ENCODE data around the gene SLC27A1. TPM values are rescaled to one million over a fixed set of nuclear protein-coding genes. Genes with fewer than 3 reads are reported as not detected.
A peak's percentile ranks its signal among the peaks of the same experiment; 100 is the strongest.
"Not testable (repeated sequence)": the region's sequence is repeated elsewhere in the genome, so short reads cannot be mapped to it uniquely, and the experiment has no call there.

SLC27A1 gene
- total and polyA plus RNA-seq, 2 experiments from 2014 or later = 30.1 to 40.4 TPM

- Histone ChIP-seq H3K27me3 (no peaks in the 10 kb centered on the region), H3K27ac (no peak overlapping the region), H3K9me3 (ENCODE audit: low read depth) (no peaks in the 10 kb centered on the region), H3K36me3 (no peaks in the 10 kb centered on the region), H3K4me1 (ENCODE audit: low read depth) (no peaks in the 10 kb centered on the region), H3K4me3 (no peak overlapping the region)
- no peak for TF ChIP-seq CTCF (IDR thresholded peaks at IDR 0.05; ENCODE audit: low read depth, low read length)
- no peak for DNase-seq (ENCODE audit: low read depth in 1 of 2, low spot score in 1 of 2)
These were observed 36.4 kb downstream of the SLC27A1 start for GRCh38 chr19:17506745-17507144.

GRCh38 chr19:17508558-17508933 lies 38.2 kb downstream of the SLC27A1 start:
- not testable (repeated sequence) for H3K27ac ChIP-seq

GRCh38 chr19:17510220-17510993 lies 40.1 kb downstream of the SLC27A1 start:
- H3K36me3 ChIP-seq = no peaks in the 10 kb centered on the region
- no peak for TF ChIP-seq CTCF (IDR thresholded peaks at IDR 0.05; ENCODE audit: low read depth, low read length)
- DNase-seq (ENCODE audit: low read depth in 1 of 2, low spot score in 1 of 2) = peak in 1 of 2 donors; percentile 28

More at GRCh38 chr19:17508558-17508933, 38.2 kb downstream of the SLC27A1 start:
- not testable (repeated sequence) for H3K36me3 ChIP-seq; H3K4me1 ChIP-seq (ENCODE audit: low read depth); H3K27me3 ChIP-seq; DNase-seq (ENCODE audit: low read depth in 1 of 2, low spot score in 1 of 2); H3K4me3 ChIP-seq; H3K9me3 ChIP-seq (ENCODE audit: low read depth)

GRCh38 chr19:17511724-17512573 lies 41.6 kb downstream of the SLC27A1 start:
- Histone ChIP-seq H3K4me3 (peak overlapping the region; percentile 51), H3K27me3 (no peaks in the 10 kb centered on the region), H3K4me1 (ENCODE audit: low read depth) (no peaks in the 10 kb centered on the region), H3K9me3 (ENCODE audit: low read depth) (no peaks in the 10 kb centered on the region), H3K36me3 (no peaks in the 10 kb centered on the region), H3K27ac (peak overlapping the region; percentile 93)
- peak; percentile 88 to 91 for DNase-seq (ENCODE audit: low read depth in 1 of 2, low spot score in 1 of 2)
- TF ChIP-seq CTCF (IDR thresholded peaks at IDR 0.05; ENCODE audit: low read depth, low read length) = peak; percentile 18

More at GRCh38 chr19:17510220-17510993, 40.1 kb downstream of the SLC27A1 start:
- no peaks in the 10 kb centered on the region for H3K9me3 ChIP-seq (ENCODE audit: low read depth)
- no peaks in the 10 kb centered on the region for H3K4me1 ChIP-seq (ENCODE audit: low read depth)
- no peaks in the 10 kb centered on the region for H3K27me3 ChIP-seq
- H3K27ac ChIP-seq = peak overlapping the region; percentile 93
- H3K4me3 ChIP-seq = peak overlapping the region; percentile 51

- TF ChIP-seq CTCF (IDR thresholded peaks at IDR 0.05; ENCODE audit: low read depth, low read length) = no peak
These were observed 42.2 kb downstream of the SLC27A1 start for GRCh38 chr19:17512574-17512939.

More at GRCh38 chr19:17512574-17512939, 42.2 kb downstream of the SLC27A1 start:
- Histone ChIP-seq H3K27me3 (no peaks in the 10 kb centered on the region), H3K36me3 (no peaks in the 10 kb centered on the region), H3K4me3 (peak overlapping the region; percentile 51), H3K27ac (peak overlapping the region; percentile 93), H3K9me3 (ENCODE audit: low read depth) (no peaks in the 10 kb centered on the region), H3K4me1 (ENCODE audit: low read depth) (no peaks in the 10 kb centered on the region)
- no peak for DNase-seq (ENCODE audit: low read depth in 1 of 2, low spot score in 1 of 2)

Data from cardiac muscle cell (in vitro differentiated cells and primary cell).